NCI-H128 (cell line): ENCODE results near the gene PPM1A.

Experiments used
- DNase-seq: peaks from one replicate; lab custom pipeline; 2025; ENCODE audit not compliant: unreplicated experiment; lab: John Stamatoyannopoulos, UW

PPM1A gene

DNA sequence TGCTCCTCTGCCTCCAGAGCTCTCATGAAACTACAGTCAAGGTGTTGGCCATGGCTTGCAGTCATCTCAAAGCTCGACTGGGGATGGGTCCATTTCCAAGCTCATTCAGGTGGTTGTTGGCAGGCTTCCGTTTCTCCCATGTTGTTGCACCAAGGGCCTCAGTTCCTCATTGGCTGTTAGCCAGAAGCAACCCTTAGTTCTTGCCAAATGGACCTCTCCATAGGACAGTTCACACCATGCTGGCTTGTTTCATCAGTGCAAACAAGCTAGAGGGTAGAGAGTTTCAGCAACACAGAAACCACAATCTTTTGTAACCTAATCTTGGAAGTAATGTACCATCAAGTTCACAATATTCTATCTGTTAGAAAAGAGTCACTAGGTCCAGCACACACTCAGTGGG lies 22.7 kb upstream of the PPM1A start:
- no peak for DNase-seq

DNA sequence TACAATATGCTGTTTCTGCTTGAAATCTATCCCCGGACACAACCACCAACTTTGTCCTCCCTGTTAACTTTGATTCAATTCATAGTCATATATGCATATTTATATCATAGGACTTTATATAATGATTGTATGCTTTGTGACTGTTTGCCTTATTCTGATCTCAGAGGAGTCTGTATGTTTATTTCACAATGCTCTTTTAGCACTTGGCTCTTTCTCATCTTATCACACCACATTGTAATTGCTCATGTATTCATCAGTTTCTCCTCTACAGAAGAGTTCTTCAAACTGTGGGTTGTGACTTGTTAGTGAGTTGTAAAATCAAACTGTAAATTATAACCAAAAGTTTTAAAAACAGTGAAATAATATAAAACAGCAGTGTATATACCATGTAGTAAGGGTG lies 21.7 kb upstream of the PPM1A start:
- no peak for DNase-seq

DNA sequence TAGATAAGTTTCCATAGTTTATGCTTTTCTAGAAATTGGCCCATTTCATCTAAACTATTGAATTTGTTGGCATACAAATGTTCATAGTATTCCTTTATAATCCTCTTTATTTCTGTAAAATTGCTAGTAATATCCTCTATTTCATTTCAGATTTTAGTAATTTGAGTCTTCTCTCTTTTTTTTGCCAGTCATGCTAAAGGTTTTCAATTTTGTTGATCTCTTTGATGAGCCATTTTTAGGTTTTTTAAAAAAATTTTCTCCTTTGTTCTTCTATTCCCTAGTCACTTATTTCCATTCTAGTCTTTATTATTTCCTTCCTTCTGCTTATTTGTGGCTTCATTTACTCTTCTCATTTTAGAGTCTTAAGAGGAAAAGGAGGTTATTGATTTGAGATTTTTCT lies 19.4 kb upstream of the PPM1A start:
- DNase-seq = no peak

DNA sequence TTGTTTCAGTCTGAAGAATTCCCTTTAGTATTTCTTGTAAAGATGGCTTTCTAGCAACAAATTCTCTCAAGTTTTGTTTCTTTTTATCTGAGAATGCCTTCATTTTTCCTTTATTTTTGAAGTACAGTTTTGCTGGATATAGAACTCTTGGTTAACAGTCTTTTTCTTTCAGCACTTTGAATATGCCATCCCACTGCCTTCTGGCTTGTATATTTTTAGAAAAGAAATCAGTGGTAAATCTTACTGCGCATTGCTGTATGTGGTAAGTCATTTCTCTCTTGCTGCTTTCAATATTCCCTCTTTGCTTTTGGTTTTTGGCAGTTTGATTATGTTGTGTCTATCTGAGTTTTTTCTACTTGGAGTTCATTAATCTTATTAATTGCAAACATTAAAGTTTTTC lies 16.8 kb upstream of the PPM1A start:
- DNase-seq = no peak

DNA sequence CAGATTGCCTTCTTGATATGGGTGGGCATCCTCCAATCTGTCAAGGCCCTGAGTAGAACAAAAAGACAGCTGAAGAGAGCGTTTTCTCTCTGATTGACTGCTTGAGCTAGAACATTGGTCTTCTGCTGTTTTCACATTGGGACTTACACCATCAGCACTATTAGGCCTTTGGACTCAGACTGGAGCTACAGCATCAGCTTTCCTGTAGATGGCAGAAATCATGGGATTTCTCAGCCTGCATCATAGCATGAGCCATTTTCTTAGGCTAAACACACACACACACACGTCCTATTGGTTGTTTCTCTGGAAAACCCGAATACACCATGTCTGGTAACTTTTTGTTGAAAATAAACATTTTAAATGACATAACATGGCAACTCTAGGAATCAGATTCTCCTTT lies 15.8 kb upstream of the PPM1A start:
- DNase-seq = no peak

DNA sequence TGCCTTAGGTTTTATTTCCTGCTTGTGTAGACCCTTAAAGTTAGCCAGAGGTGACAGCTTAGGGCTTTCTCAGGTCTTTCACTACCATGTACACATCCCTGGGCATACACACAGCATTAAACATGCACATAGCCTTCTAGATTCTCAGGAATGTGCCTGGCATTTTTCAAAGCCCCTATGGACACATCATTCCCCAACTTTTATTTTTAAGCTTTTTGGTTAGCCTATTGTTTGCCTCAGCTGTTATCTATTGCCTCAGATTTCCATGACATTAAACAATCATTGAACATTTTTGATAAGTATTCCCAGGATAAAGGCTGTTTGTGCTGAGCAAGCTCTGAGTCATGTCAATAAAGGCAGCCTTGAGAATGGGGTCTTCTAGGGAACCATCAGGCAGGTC lies 15.1 kb upstream of the PPM1A start:
- DNase-seq = no peak

DNA sequence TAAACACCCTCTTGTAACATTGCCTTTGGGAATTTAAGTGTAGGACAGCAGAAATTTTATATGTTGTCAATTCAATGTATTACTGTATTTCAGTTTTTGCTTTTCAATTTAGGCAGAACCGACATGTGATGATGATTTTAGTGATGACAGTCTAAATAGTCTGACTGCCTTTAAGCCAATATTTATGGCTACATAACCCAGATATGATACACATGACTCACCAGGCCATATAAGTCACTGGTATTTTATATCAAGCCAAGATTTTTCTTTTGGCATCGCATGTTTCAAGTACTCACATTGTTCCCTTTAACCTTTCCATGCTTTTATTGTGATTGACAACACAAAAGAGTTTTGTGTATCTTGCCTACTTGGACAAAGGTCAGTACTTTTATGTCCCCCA lies 13.6 kb upstream of the PPM1A start:
- no peak for DNase-seq

DNA sequence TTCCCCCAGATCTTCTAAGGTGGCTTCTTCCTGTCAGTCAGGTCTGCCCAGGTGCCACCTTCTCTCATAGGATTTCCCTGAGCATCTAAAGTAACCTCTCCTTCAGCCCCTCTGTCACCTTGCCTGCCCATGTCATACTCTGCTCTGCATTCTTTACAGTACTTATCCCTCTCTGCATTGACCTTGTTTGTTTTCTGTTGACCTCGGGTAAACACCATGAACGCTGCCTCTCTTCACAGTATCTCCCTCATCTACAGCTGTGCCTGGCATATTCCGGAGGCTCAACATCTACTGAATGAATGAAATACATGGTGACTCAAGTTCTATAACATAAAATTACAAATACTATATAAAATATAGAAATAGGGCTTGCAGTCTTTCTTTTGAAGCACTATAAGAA lies 10.1 kb upstream of the PPM1A start:
- DNase-seq = no peak

DNA sequence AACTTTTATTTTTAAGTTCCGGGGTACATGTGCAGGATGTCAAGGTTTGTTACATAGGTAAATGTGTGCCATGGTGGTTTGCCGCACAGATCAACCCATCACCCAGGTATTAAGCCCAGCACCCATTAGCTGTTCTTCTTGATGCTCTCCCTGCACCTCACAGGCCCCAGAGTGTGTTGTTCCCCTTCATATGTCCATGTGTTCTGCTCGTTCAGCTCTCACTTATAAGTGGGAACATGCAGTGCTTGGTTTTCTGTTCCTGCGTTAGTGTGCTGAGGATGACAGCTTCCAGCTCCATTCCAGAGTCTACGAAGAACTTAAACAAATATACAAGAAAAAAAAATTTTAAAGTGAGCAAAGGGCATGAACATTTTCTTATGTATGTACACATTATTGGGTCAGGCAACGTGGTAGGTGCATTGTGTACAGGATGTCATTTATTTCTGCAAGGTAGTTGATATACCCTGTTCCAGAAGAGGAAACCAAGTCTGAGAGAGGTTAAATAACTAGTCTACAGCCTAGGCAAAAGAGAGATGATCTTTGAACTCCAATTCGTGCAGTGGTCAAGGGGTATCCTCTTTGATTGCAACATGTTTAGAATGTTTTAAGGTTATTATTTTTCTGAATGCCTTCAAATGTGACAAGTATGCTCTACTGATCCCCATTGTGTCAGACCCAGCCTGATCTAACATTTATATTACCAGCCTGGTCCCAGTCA lies 8.7 kb upstream of the PPM1A start:
- DNase-seq = no peak

DNA sequence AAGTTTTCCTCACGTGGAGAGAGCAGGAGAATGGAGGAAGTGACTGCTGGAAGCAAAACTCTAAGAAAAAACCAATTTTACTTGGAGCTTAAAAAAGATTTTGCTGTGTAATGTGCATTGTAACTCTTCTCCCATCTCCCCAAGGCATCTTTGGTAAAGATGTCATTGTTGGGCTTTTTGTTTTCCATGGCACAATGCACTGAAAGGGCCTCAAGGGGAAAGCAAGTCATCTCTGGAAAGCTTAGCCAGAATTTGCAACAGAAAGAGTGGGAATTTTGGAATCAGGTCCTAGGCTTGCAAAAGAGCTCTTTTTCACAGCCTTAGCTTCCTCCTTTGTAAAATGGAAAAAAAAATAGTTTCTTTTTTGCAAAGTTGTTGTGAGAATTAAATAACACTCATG lies 7.9 kb upstream of the PPM1A start:
- DNase-seq = no peak

DNA sequence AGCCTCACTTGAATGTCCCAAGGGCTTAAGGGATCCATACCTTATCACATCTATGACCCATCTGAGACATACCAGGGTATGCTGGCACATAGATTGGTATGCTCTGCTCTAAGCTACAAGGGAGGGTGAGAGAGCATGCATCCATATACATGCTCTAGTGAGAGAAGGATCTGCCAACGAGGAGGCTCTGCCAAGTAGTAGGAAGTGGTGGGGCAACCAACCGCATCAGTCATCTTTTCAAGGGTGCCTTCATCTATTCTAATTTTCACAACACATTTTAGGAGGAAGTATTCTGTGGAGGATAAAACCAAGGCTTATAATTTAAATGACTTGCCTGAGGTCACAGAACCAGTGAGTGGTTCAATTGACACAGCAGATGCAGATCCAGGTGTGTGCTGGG lies 6.6 kb upstream of the PPM1A start:
- no peak for DNase-seq

DNA sequence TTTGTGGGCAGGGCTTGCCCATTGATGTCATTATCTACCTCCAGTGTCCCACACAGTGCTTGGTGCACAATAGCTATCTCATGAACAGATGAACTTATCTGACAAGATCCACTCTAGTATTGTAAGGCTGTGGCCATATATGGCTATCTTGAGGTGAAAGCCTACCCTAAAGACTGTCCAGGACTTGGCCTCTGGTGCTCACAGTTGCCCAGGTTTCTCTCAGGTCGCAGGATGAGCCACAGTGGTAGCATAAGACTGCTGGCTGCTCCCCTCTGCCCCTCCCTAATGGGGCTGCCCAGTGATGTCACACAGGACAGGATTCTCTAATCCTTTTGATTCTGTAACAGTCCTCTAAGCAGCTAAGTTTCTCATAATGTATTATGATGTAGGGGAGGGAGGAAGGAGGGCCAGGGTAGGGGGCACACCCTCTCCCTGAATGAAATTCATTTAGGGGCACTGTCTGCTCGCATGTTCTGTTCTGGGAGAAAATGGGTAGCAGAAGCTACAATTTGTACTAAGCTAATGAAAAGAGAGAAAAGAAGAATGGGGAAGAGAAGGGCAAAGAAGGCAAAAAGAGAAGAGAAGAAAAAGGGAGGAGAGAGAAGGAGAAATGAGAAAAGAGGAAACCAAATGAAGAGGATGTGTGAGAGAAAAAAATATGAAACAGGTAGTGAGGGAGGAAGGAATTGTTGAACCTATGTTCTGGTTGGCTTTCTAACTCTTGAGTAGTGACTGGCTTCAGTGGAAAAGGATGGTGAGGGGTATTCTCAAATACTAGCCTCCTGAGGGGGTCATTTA lies 3.4 kb upstream of the PPM1A start:
- no peak for DNase-seq

DNA sequence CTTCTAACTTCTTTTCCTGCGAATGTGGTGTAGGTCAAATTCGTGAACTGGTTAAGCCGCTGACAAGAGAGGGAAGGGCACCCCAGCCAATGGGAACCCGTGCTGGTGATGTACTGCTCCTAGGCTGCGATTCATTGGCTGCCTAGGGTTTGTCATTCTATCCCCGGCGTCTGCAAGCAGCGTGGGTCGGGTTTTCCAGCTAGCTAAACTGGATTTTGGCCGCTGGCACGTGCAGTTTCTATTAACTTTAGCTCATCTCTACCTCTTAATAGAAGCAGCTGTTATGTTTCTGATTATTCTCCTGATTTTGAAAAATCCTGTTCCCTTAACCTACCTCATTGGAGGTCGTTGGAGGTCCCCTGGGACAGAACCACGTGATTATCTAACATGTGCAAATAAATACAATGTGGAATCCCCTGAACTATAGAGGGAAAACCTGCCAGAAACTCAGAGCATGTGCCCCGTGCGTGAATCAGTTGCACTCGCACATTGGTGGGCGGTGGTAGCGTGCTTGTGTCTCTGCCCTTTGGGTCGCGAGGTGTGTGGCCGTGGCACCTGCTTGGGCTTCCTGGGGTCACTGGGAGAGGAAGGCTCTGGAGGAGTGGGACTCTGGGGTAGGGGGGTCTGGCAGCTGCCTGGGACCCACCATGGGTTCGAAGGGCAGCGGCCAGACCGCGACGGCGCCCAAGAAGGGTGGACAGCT lies 876 bp upstream of the PPM1A start:
- DNase-seq = peak; percentile 69

DNA sequence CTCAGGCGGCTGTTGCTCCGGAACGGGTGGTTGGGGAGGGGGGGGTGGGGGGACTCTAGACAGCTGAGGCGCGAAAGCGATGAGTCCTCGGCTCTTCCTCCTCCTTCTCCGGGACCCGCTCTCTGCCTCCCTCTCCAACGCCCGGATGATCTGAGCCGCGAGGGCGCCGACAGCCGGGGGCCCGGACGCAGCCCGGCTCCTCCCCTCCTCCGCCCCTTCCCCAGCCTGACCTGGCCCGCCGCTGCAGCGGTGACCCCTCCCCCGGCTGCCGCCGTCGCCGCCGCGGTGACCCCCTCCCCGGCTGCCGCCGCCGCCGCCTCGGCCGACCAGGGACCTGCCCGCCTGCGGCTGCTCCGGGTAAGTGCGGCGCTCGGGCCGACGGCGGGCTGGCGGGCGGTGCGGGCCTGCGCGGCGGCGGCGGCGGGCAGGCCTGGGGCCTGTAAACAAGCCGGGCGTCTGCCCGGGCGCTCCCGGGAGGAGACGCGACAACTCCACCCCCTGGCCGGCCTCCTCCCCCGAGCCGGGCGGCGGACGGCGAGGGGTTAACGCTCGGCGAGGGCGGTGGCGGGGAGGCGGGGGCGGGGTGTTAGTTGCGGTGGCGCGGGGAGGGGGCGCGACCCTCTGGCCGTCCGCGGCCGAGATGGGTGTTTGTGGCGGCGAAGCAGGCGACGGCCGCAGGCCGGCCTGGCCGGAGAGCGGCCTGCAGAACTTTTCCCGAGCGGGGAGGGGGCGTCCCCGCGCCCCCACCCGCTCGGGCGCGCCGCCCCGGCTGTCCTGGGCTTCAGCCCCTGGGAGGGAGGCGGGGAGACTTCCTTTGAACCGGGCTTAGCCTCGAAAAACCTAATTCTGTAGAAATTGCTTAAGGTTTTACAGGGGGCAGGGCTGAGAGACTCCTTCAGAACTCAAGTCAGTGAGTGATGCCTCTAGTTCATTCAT lies 568 bp downstream of the PPM1A start:
- no peak for DNase-seq

DNA sequence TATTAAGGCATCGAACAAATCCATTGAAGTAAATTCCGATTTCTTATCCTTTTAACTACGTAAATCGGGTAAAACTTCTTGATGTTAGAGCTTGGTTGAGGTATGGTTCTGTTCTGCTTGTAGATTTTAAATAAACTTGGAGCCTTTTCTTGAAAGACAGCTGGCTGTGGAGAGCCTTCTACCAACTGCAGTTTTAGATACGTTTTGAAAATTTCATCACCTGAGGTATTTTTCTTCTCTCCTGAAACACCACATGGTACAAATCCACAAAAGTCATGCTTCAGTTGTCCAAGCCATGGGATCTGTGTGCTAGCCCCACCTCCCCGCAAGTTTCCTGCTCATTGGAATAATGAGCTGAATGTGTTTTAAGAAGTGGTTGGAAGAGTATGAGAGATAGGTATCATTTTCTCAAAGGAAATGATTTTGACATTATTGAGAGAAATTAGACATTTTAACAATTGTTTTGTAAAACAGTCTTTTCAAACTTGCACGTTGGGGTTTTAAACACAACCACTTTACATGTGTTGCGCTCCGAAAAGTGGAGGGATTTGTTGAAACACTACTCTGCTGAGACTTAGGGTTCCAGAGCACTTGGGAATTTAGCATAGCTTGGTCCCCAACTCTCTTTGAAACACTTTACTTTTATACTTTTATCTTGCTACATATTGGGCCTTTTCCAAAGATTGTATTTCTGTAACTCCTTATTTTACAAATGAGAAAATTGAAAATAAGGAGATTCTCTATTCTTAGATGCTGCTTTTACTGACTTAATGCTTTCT lies 1.4 kb downstream of the PPM1A start:
- DNase-seq = no peak

DNA sequence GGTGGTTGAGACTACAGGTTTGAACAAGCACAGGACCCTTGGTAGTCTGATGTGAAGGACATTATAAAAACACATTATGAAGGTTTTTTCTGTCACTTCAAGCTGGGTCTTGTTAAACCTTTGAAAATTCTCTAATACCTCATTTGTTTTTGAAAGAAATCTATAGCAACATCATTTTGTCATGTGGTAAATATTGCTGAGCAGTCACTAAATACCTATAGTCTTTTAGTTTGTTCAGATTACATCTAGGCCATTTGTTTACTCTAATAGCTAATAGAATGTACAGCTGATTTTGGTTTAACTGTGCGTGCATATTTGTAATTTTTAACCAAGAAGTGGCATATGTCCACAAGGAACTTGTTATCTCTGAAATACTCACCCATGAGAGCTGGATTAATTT lies 2.9 kb downstream of the PPM1A start:
- DNase-seq = no peak

DNA sequence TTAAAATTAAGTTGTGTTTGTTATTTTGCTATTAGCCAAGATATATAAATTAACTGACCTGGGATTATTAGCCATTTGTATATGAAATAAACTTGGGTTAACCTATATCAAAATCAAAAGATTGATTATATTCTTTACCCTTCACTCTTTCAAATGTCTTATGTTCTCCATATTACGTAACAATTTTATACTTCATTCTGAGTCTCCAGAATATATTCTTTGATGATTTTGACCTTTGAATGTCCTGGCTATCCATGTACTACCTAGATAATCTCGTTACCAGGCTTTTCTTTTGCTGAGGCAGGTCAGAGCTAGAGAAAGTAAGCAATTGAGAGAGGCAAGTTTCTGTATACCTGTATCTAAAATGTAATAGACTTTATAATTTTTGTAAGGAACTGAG lies 3.6 kb downstream of the PPM1A start:
- no peak for DNase-seq

DNA sequence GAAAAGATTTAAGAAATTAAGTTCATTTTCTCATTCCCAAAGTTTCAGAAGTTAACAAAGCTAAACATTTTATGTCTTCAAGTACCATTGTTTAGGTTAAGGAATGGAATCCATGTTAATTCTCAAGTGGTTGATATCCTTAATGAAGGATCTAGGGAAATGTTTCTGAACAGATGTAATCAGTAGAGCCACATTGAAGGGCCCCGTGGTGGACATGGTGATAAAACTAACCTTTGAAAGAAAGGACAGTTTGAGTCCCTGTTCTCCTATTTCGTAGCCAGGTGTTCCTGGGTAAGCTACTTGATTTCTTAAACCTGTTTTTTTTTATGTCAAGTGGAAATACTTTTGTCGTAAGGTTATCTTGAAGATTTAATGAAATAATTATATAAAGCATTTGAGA lies 4.6 kb downstream of the PPM1A start:
- DNase-seq = no peak

DNA sequence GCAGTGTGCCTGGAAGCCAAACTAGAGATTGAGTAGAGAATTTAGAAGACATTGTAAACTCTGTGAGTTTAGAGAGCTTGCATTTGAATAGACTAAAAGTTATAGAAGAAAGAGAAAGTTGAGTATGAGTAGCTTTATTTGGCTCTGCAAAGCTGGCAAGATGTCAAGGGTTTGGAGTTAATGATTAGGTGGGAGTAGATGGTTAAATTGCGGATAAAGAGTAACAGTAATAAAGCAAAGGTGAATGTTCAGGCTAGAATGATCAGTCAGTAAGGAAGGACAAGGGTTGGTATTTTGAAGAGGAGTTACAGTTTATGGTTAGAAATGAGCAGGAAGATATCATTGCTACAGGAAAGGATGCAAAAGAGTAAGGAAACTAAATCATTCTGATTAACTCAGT lies 5.2 kb downstream of the PPM1A start:
- no peak for DNase-seq

DNA sequence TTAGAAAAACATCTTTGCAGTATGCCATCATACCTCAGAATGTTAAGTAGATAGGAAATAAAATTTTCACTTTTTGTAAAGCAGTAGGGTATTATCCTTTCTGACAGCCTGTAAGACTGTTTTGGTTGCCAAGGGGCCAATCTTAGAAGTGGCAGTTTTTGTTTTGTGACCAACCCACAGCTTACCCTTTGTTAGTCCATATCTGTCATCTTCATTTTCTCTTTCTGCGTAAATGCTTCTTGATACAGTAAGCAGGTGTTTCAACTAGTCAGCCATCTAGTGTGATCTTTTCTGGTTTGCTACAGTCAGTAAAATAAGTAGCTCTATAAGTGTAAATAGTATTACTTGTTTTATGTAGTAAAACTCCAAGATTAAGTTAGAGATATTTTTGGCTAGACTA lies 8.8 kb downstream of the PPM1A start:
- no peak for DNase-seq
